Measurements from ENCODE around the gene PDE4DIP. TPM values are rescaled to one million over a fixed set of nuclear protein-coding genes. Genes with fewer than 3 reads are reported as not detected.
"Not testable (repeated sequence)": the region's sequence is repeated elsewhere in the genome, so short reads cannot be mapped to it uniquely, and the experiment has no call there.

The PDE4DIP gene
- total RNA-seq, 2 donors from 2014 or later, result 33.0 to 56.2 TPM

DNA sequence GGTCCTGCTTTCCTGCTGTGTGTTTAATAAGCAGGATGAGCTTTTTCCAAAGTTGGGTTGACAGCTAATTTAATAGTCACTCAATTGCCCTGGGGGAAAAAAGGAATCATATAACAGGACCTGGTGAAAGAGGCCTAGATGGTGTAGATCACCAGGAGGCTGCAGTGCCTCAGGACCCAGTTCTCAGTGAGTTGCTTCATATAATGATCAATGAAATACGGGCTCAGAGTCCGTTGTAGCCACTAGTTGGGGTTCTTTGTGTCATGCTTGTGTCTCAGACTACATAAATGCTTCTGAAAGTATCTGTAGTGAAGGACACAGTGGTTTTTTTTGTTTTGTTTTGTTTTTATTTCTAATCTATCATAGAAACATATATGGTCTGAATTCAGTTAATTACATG lies 164.5 kb downstream of the PDE4DIP start:
- H3K9me3 Mint-ChIP-seq; DNase-seq; H3K27ac Mint-ChIP-seq; H3K9ac ChIP-seq (ENCODE audit: extremely low read depth, low read length, poor library complexity, severe bottlenecking); H3K4me1 ChIP-seq (ENCODE audit: control insufficient read depth, insufficient read depth, low read length); H3K36me3 ChIP-seq (ENCODE audit: control insufficient read depth, insufficient read depth, low read length); H3K4me3 Mint-ChIP-seq; H3K27me3 ChIP-seq (ENCODE audit: control insufficient read depth, insufficient read depth, low read length, poor library complexity, severe bottlenecking); H3K9me3 ChIP-seq (ENCODE audit: control insufficient read depth, low read length); H3K27me3 Mint-ChIP-seq (ENCODE audit: insufficient read depth); H3K36me3 Mint-ChIP-seq (ENCODE audit: low read depth); H3K4me3 ChIP-seq (ENCODE audit: low read length); H3K4me1 Mint-ChIP-seq; H3K27ac ChIP-seq (ENCODE audit: low read depth, low read length): not testable (repeated sequence)
- 100% methylated on average over 1 of the region's 2 CpGs; no CpG with 5 or more reads in 1 of the 2 experiments for WGBS, 2 experiments (ENCODE audit: insufficient coverage in 1 of 2, insufficient read length in 1 of 2)

DNA sequence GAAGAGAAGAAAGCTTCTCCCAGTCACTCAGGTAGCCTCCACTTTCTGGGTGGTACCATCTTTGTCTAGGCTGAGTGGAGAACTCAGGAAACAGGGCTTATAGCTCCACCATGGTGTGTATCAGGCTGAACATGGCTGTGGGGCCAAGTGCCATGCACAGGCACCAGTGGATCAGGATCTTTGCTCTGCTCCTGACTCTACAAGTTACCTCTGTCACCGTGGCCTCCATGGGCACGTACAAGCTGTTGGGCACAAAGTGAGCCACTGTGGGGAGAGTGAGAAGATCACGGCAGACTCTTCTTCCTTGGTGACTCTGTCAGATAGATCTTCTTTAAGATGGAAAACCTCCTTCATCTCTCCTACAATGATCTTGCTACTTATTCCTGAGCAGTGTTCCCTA lies 165.5 kb downstream of the PDE4DIP start:
- H3K4me1 Mint-ChIP-seq; H3K27me3 ChIP-seq (ENCODE audit: control insufficient read depth, insufficient read depth, low read length, poor library complexity, severe bottlenecking); DNase-seq; H3K36me3 Mint-ChIP-seq (ENCODE audit: low read depth); H3K4me3 Mint-ChIP-seq; H3K27me3 Mint-ChIP-seq (ENCODE audit: insufficient read depth); H3K27ac Mint-ChIP-seq; H3K4me1 ChIP-seq (ENCODE audit: control insufficient read depth, insufficient read depth, low read length); H3K36me3 ChIP-seq (ENCODE audit: control insufficient read depth, insufficient read depth, low read length); H3K27ac ChIP-seq (ENCODE audit: low read depth, low read length); H3K9ac ChIP-seq (ENCODE audit: extremely low read depth, low read length, poor library complexity, severe bottlenecking); H3K4me3 ChIP-seq (ENCODE audit: low read length); H3K9me3 Mint-ChIP-seq; H3K9me3 ChIP-seq (ENCODE audit: control insufficient read depth, low read length): not testable (repeated sequence)
- 89 to 100% methylated on average over 1 to 2 of the region's 3 CpGs for WGBS, 2 experiments (ENCODE audit: insufficient coverage in 1 of 2, insufficient read length in 1 of 2)

DNA sequence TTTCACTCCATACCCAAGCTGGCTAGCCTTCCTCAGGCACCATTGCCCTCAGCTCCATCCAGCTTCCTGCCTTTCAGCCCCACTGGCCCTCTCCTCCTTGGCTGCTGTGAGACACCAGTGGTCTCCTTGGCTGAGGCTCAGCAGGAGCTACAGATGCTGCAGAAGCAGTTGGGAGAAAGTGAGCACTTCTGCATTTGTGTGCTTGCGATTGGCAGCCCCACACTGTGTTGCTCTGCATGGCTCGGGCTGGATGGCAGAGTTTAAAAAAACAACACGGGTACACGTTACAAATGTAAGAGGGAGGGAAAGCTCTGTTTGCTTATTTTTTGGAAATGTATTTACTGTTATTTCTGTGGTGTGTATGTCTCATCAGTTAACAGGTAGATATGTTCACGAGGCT lies 168.4 kb downstream of the PDE4DIP start:
- not testable (repeated sequence) for DNase-seq; H3K9ac ChIP-seq (ENCODE audit: extremely low read depth, low read length, poor library complexity, severe bottlenecking); H3K4me1 Mint-ChIP-seq; H3K36me3 Mint-ChIP-seq (ENCODE audit: low read depth); H3K36me3 ChIP-seq (ENCODE audit: control insufficient read depth, insufficient read depth, low read length); H3K4me3 ChIP-seq (ENCODE audit: low read length); H3K4me1 ChIP-seq (ENCODE audit: control insufficient read depth, insufficient read depth, low read length); H3K4me3 Mint-ChIP-seq; H3K27ac Mint-ChIP-seq; H3K9me3 ChIP-seq (ENCODE audit: control insufficient read depth, low read length); H3K27me3 ChIP-seq (ENCODE audit: control insufficient read depth, insufficient read depth, low read length, poor library complexity, severe bottlenecking); H3K9me3 Mint-ChIP-seq; H3K27ac ChIP-seq (ENCODE audit: low read depth, low read length); H3K27me3 Mint-ChIP-seq (ENCODE audit: insufficient read depth)
- WGBS, 2 experiments (ENCODE audit: insufficient coverage in 1 of 2, insufficient read length in 1 of 2), result no CpG with 5 or more reads among the region's 5 CpGs

DNA sequence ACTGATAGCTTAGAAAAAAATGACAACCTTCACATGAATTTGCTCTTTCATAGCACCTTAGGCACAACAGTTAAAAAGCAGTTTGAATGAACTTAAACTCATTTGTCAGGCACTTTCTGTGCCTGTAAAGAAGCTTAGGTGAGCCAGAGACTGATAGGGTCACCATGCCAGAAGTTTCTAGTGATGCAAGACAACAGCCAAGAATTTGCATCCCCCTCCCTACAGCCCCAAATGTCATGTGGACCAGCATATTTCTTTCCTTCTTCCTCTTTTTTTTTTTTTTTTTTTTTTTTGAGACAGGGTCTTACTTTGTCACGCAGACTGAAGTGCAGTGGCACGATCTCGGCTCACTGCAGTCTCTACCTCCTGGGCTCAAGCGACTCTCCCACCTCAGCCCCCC lies 169.3 kb downstream of the PDE4DIP start:
- not testable (repeated sequence) for H3K9ac ChIP-seq (ENCODE audit: extremely low read depth, low read length, poor library complexity, severe bottlenecking); H3K9me3 ChIP-seq (ENCODE audit: control insufficient read depth, low read length); H3K4me1 Mint-ChIP-seq; H3K27ac ChIP-seq (ENCODE audit: low read depth, low read length); H3K4me3 Mint-ChIP-seq; H3K36me3 Mint-ChIP-seq (ENCODE audit: low read depth); H3K27ac Mint-ChIP-seq; H3K36me3 ChIP-seq (ENCODE audit: control insufficient read depth, insufficient read depth, low read length); H3K4me1 ChIP-seq (ENCODE audit: control insufficient read depth, insufficient read depth, low read length); H3K4me3 ChIP-seq (ENCODE audit: low read length); DNase-seq; H3K9me3 Mint-ChIP-seq; H3K27me3 Mint-ChIP-seq (ENCODE audit: insufficient read depth); H3K27me3 ChIP-seq (ENCODE audit: control insufficient read depth, insufficient read depth, low read length, poor library complexity, severe bottlenecking)
- WGBS, 2 experiments (ENCODE audit: insufficient coverage in 1 of 2, insufficient read length in 1 of 2), result 91% methylated on average over 4 of the region's 4 CpGs; no CpG with 5 or more reads in 1 of the 2 experiments

DNA sequence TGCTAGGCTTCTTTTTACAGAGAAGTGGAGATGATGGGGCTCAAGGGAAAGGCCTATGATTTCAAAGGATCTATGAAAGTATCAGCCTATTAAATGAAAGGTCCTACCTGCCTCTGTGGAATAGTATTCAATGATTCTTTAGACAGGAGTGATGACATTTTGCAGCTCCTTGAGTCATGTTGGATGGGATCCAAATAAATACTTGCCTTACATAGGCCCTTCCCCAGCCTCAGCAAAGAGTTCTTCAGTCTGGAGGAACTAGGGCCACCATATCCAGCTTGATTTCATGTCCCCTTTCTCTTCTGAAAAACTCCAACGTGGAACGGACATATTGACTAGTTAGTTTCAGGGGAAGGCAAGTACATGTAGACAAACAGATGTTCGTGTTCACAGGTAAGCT lies 171.3 kb downstream of the PDE4DIP start:
- no CpG with 5 or more reads among the region's 3 CpGs for WGBS, 2 experiments (ENCODE audit: insufficient coverage in 1 of 2, insufficient read length in 1 of 2)
- H3K9ac ChIP-seq (ENCODE audit: extremely low read depth, low read length, poor library complexity, severe bottlenecking); H3K27ac ChIP-seq (ENCODE audit: low read depth, low read length); H3K4me3 ChIP-seq (ENCODE audit: low read length); H3K27me3 ChIP-seq (ENCODE audit: control insufficient read depth, insufficient read depth, low read length, poor library complexity, severe bottlenecking); H3K27ac Mint-ChIP-seq; H3K4me1 Mint-ChIP-seq; H3K9me3 ChIP-seq (ENCODE audit: control insufficient read depth, low read length); H3K27me3 Mint-ChIP-seq (ENCODE audit: insufficient read depth); DNase-seq; H3K4me3 Mint-ChIP-seq; H3K4me1 ChIP-seq (ENCODE audit: control insufficient read depth, insufficient read depth, low read length); H3K9me3 Mint-ChIP-seq; H3K36me3 Mint-ChIP-seq (ENCODE audit: low read depth); H3K36me3 ChIP-seq (ENCODE audit: control insufficient read depth, insufficient read depth, low read length): not testable (repeated sequence)

DNA sequence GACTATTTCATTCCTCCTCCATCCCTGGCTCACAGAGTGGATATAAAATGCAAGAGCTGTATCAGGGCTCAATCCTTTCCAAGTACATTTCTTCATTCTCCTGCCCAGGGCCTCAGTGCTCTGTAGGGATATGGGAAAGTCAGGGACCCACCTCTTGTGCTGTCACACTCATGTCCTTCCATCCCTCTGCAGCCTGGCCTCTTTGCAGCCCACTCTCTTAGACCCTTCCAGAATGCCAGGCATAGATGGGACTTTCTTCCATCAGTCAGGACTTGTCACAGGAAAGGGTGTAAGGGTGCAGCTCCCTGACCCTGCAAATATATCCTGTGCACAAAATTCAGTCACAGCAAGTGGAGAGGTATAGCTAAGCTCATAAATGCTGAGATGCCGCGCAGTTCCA lies 172.4 kb downstream of the PDE4DIP start:
- not testable (repeated sequence) for H3K4me3 Mint-ChIP-seq; H3K9ac ChIP-seq (ENCODE audit: extremely low read depth, low read length, poor library complexity, severe bottlenecking); H3K9me3 Mint-ChIP-seq; H3K4me1 Mint-ChIP-seq; H3K4me3 ChIP-seq (ENCODE audit: low read length); DNase-seq; H3K36me3 ChIP-seq (ENCODE audit: control insufficient read depth, insufficient read depth, low read length); H3K4me1 ChIP-seq (ENCODE audit: control insufficient read depth, insufficient read depth, low read length); H3K9me3 ChIP-seq (ENCODE audit: control insufficient read depth, low read length); H3K27ac ChIP-seq (ENCODE audit: low read depth, low read length); H3K27me3 Mint-ChIP-seq (ENCODE audit: insufficient read depth); H3K27me3 ChIP-seq (ENCODE audit: control insufficient read depth, insufficient read depth, low read length, poor library complexity, severe bottlenecking); H3K27ac Mint-ChIP-seq; H3K36me3 Mint-ChIP-seq (ENCODE audit: low read depth)
- no CpG with 5 or more reads among the region's 2 CpGs for WGBS, 2 experiments (ENCODE audit: insufficient coverage in 1 of 2, insufficient read length in 1 of 2)

DNA sequence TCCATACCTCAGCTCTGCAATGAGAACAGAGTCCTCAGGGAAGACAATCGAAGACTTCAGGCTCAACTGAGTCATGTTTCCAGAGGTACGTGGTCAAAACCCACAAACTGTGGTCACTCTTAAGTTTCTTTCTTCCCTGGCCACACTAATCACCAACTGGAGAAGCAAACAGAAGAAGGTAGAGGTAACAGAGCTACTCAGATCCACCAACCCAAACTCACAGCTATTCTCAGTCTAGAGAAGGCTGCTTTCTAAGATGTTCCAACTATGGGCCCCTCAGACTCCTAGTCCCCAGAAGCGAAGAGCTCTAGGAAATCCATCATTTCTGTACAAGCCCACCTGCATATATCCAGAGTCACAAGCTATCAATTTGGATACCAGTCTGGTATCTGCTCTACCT lies 174.3 kb downstream of the PDE4DIP start:
- not testable (repeated sequence) for H3K27ac ChIP-seq (ENCODE audit: low read depth, low read length); H3K4me1 ChIP-seq (ENCODE audit: control insufficient read depth, insufficient read depth, low read length); H3K27me3 ChIP-seq (ENCODE audit: control insufficient read depth, insufficient read depth, low read length, poor library complexity, severe bottlenecking); H3K4me1 Mint-ChIP-seq; H3K36me3 ChIP-seq (ENCODE audit: control insufficient read depth, insufficient read depth, low read length); H3K4me3 Mint-ChIP-seq; H3K4me3 ChIP-seq (ENCODE audit: low read length); H3K9ac ChIP-seq (ENCODE audit: extremely low read depth, low read length, poor library complexity, severe bottlenecking); H3K27ac Mint-ChIP-seq; DNase-seq; H3K9me3 Mint-ChIP-seq; H3K9me3 ChIP-seq (ENCODE audit: control insufficient read depth, low read length); H3K36me3 Mint-ChIP-seq (ENCODE audit: low read depth); H3K27me3 Mint-ChIP-seq (ENCODE audit: insufficient read depth)
- WGBS, 2 experiments (ENCODE audit: insufficient coverage in 1 of 2, insufficient read length in 1 of 2), result 95% methylated on average over 2 of the region's 3 CpGs; no CpG with 5 or more reads in 1 of the 2 experiments
